HG03280 (cell line): Measurements from ENCODE around the gene AFDN.
"Not testable (repeated sequence)": the region's sequence is repeated elsewhere in the genome, so short reads cannot be mapped to it uniquely, and the experiment has no call there.

Experiments used
- ATAC-seq: cut with Tn5 transposase; IDR thresholded peaks from one replicate; pipeline ENCODE4 v1.9.1; 2021; ENCODE audit warnings: mild to moderate bottlenecking, moderate library complexity; ENCODE audit not compliant: unreplicated experiment

Gene AFDN

DNA sequence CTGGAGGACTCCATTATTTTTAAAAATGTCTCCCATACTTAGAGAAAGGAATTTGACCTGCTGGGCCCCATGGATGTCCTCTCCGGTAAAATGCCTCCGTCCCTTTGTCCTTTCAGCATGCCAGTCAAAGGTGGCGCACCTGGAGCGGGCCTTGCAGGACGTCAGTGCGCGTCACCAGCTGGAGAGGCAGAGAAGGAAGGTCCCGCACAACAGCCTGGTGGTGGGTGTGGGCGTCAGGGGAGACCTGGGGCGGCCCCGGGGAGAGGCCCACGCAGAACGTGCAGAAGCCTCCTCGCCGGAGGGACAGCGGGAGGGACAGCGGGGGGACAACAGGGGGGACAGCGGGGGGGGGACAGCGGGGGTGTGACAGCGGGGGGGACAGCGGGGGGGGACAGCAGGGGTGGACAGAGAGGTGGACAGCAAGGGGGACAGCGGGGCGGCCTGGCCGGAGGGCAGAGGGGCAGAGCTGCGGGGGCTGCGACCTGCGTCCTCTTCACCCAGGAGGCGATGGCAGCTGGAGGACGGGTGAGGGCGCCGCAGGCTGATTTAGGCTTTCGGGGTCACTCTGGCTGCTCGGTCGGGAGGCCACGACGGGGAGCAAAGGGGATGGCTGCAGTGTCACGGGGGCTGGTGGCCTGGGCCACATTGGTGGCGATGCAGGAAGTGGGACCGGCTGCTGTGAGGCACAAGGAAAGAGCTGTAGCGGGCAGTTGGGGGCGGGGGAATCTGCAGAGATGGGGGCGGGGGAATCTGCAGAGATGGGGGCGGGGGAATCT, 169.9 kb downstream of the AFDN start:
- no peak for ATAC-seq

DNA sequence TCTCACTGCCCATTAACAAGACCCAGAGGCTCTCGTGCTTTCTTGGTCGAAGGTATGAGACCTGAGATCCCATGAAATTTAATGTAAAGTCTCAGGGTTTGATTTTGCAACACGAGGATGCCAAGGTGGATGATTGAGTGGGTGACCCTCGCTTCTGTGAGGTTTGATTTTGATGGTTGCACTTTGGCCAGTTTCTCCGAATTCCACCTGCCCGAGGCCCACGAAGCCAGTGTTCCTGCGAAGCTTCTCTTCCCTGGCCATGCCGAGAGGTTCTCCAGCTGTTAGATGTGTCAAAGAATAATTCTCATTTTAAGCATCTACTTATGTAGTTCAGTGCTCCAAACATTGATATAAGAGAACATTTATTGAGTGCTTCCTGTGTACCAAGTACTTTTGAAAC, 170.9 kb downstream of the AFDN start, which contains the start of gene KIF25:
Gene KIF25 (plus strand): TSS at position 30 of the 400 bp plus-strand sequence. CDS start 31,915 bp downstream, outside the sequence.
- no peak for ATAC-seq

DNA sequence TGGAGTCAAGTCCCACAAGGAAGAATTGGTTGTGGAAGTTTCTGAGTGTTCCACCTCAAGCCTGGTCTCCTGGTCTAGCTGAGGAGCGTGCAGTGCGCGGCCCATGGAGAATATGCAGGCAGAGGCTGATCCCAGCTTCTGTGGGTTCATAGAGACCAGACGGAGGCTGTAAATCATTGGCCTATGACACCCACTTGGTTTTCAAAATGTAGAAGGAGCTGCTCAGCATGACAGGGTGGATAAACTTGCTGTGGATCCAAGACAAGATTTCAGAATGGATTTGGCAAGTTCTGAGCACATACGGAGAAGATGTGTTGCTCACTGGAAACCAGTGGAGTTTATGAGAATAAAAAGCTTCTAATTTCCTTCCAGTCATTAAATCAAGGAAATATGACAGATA, 171.5 kb downstream of the AFDN start:
- ATAC-seq = no peak

DNA sequence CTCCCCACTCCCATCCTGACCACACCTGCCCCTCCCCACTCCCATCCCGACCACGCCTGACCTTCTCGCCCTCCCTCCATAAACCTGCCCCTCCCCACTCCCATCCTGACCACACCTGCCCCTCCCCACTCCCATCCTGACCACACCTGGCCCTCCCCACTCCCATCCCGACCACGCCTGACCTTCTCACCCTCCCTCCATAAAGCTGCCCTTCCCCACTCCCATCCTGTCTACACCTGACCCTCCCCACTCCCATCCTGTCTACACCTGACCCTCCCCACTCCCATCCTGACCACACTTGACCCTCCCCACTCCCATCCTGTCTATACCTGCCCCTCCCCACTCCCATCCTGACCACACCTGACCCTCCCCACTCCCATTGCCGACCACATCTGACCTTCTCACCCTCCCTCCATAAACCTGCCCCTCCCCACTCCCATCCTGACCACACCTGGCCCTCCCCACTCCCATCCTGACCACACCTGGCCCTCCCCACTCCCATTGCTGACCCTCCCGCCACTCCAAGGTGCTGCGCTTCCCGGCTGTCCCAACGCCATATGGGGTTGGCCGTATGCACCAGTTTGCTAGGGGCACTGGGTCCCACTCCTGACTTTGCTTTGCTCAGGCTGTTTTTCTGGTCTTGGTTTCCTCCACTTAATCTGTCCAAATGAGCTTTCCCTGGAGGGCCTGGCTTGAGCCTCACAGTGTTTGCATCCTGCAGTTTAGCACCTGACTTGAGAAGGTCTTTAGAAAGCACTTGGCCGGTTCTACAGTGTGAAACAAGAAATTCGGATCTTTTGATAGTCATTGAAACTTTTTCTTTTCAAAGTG, 173.7 kb downstream of the AFDN start:
- no peak for ATAC-seq

DNA sequence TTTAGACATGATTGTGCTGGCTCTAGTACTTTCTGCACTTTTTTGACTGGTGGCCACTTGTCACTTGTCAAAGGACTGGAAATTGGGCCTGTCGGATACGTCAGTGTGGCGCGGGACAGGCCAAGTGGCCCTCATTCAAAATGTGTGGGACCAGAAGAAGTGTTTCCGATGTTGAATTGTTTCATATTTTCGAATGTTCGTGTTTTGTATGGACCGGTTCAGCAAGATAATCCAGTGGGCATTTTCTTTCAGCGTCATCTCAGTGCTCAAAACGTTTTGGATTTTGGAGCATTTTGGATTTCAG, 174.3 kb downstream of the AFDN start:
- no peak for ATAC-seq

DNA sequence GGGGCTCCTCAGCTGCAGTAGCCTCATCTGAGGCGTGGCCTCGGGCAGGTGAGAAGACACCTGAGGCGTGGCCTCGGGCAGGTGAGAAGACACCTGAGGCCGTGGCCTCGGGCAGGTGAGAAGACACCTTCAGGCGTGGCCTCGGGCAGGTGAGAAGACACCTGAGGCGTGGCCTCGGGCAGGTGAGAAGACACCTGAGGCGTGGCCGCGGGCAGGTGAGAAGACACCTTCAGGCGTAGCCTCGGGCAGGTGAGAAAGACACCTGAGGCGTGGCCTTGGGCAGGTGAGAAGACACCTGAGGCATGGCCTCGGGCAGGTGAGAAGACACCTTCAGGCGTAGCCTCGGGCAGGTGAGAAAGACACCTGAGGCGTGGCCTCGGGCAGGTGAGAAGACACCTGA, 174.8 kb downstream of the AFDN start:
- not testable (repeated sequence) for ATAC-seq

DNA sequence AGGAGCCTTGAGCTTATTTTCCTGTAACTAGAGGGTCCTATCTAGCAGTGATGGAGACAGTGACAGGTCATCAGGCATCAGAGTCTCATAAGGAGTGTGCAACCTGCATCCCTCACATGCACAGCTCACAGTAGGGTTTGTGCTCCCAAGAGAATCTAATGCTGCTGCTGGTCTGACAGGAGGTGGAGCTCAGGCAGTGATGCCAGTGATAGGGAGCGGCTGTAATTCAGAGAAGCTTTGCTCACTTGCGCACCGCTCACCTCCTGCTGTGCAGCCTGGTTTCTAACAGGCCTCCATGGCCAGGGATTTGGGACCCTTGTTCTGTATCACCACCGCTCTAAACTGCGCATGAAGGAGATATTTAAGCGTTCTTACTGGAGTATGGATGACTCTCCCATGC, 176.1 kb downstream of the AFDN start:
- no peak for ATAC-seq

DNA sequence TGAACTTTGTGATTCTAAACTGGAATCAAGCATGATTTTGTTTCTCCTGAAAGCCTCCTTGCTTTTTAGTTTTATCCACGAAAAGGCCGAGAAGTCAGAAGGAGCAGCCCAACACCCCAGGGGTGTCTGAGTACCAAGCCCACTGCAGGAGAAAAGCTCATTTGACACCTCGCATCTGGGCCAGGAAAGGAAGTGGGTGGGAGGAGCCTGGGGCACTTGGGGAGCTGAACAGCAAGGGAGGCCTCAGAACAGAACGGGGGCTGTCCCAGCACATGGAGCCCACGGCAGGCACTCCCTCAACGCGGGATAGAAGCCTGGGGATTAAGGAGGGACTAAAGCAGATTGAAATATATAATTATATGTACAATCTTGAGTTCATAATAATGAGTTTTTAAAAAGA, 177.3 kb downstream of the AFDN start:
- ATAC-seq = no peak

DNA sequence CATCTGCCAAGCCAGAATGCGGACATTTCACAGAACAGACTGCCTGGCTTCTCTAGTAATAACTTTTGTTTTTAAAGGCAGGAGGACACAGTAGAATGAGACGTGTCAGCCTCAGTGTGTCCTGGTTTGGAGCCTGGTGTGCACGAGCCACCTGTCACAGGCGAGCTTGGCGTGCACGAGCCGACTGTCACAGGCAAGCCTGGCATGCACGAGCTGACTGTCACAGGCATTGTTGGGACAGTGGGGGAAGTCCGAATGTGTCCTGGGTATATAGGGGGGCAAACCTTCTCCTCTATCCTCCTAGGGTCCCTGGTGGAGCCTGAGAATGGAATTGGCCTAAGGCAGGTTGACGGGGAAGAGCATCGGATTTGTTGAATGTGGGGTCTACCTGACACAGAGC, 178.2 kb downstream of the AFDN start:
- no peak for ATAC-seq

DNA sequence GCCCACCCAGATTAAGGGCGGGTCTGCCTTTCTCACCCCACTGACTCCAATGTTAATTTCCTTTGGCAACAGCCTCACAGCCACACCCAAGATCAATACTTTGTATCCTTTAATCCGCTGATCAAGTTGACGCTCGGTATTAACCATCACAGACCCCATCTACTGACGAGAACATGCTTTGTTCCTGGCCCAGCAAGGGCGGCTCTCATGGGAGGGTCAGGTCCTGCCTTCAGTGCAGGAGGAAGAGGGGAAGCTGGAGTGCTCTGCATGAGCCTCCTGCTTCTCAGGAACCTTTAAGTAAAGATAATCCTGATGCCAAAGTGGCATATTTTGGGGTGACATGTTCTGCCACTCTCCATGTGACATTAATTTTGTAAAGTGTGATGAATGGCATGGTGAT, 179.1 kb downstream of the AFDN start:
- ATAC-seq = no peak

DNA sequence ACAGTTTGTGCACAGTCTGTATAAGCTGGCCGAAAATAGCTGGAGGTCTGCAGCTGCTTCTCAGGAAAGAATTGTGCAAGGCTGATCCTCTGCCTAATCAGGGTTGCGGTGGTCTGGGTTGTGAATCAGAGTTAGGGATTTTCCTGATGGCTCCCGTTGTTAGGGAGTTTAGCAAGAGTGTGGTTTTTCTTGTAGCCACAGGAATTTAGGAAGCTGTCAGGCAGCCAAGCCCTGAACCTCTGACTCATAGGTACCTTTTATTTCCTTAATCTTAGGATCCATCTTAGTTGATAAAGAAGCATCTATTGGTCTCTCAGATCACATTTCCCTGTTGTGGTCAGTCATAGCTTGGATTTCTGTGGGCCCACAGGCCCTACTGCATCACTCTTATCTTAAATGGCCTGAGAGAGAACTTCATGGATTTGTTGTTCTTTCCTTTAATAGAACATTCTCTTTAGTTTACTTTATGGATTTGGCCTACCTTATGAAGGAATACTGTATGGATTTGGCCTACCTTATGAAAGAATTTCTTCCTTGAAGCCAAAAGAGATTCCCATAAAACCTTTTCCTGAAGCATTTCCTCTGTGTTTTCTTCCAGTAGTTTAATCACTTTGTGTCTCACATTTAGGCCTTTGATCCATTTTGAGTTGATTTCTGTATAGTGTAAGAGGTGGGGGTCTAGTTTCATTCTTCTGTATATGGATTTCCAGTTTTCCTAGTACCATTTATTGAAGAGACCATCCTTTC, 181.1 kb downstream of the AFDN start:
- ATAC-seq = no peak

DNA sequence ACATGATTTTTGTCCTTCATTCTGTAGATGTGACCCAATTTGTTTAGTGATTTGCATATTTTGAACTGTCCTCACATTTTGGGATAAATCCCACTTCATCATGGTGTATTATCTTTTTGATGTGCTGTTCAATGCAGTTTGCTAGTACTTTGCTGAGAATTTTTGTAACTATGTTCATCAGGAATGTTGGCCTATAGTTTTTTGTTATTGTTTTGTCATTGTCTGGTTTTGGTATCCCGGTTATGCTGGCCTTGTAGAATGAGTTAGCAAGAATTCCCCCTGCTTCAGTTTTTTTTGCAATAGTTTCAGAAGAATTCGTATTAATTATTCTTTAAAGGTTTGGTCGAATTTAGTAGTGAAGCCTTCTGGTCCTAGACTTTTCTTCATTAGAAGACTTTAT, 182.6 kb downstream of the AFDN start:
- no peak for ATAC-seq

DNA sequence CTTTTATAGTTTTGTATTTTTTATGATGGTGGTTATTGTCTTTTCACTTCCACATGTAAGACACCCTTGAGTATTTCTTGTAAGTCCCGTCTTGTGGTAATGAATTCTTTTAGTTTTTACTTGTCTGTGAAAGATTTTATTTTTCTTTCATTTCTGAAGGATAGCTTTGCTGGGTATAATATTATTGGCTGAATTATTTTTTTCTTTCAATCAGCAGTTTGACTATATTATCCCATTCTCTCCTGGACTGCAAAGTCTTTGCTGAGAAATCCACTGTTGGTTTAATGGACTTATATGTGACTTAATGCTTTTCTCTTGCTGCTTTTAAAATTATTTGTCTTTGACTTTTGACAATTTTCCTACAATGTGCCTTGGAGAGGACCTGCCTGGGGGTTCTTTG, 184.6 kb downstream of the AFDN start:
- no peak for ATAC-seq

DNA sequence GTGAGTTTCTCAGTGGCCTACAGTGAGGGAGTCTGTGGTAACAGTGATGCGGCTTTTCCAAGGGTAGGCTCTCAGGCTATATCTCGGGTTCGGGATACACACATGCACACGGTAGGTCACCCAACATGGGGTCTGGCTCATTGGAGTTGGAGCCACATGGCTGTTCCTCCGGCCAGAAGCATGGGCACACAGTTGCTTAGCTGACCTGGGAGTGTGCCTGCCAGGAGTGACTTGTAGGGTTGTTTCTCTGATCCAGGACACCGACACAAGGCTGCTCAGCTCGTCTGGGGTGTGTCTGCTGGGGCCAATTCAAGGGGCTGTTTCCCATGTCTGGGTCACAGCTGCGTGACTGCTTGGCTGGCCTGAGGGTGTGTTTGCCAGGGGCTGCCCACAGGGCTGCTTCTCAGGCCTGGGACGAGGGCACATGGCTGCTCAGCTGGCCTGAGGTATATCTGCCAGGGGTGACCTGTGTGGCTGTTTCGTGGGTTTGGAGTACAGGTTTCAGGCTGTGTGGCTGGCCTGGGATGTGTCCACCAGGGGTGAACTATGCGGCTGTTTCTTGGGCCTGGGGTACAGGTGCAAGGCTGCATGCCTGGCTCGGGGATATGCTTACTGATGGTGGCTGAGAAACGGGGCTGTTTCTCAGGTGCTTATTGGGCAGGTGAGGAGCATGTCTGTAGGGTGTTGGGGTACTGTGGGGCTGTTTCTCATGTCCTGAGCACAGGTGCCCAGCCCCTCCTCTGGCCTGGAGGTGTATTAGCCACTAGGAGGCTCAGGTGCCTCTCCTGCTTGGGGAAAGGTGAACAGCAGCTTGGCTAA, 185.9 kb downstream of the AFDN start:
- no peak for ATAC-seq

DNA sequence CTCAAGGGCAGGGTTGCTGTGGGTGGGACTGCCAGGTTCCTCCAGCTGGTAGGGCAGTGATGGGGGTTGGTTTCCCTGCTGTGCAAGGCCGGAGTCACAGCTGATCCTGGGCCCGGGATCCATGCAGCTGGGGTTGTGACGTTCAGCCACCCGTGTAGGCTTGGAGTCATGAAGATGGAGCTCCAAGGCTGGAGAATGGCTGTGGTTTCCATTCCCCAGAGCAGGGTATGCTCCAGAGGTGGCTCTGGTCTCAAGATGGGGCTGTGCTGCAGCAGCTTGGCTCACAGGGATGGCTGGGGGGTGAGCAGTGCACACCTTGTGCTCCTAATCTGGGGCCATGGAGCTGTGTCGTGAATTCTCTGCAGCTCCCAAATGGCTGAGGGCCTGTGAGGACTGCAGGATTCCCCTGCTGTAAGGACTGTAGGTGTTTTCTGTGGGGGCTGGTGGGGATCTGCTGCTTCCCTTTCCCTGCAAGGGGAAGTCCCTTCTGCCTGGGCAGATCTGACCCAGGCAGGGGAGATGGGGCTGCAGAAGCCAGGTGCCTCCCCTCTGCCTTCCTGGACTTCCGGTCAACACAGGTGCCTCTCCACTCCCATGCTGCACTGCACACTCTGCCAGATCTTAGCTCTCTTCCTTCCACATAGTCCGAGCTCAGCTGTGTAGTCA, 186.7 kb downstream of the AFDN start:
- ATAC-seq = no peak

DNA sequence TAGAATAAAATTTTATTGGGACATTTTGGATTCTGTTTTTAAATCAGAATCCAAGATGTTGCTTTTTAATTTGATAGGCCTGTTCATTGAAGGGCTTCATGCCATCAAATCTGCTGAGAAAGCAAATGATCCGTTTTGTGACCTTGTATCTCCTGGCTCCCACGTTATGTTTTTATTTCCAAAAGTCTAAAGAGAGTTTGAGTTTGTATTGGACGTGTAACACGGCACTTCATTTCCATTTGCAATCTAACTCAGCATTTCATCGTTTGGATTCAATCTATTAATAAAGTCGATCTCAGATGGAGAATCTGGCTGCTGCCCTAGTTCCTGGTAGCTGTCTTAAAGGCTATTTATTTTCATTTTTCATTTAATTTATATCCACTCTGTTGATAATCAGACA, 187.7 kb downstream of the AFDN start:
- ATAC-seq = no peak

DNA sequence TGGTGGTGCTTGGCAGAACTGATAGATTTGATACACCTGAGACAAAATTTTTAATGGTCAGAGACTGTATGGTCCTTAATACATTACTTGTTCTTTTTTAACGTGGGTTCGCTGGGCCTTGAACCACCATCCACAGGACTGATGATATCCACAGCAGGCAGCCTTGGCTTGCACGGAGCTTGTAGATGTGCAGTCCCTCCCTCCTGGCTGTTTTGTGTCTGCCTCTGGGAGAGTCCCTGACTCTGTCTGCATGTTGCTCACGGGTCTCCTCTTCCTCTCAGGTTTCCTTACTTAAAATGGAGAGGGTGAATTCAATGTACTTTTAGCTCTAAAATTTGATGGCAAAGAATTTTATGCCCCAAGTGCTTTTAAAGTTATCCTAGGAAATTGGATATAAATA, 188.3 kb downstream of the AFDN start:
- no peak for ATAC-seq

DNA sequence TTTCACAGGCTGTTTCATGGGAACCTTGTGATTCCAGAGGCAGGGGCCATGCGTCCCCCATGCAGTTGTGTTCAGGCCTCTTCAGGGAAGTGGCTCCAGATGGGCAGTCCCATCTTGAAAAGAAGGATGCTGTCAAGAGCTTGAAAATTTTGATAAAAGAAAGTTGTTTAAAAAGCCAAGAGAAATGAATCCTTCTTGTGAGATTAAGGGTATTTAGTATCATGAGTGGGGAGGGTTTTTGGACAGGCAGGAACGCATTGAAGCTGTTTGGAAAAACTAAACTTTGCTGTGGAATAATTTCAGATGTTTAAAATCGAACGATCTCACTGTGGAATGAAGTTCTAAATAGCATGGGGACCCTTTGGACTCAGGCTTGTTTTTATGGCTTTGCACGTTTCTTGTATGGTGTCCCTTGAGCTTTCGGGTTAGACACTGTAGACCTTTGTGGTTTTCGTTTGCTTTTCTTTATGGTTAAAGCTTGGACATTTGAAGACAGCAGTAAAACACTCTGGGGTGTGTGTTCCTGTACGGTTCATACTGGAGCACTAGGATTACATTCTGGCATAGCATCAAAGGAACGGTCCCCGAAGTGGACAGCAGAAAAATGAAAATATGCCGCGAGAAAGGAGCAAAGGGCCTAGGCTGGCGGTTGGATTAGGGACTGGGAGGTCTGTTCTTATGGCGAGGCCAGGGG, 188.9 kb downstream of the AFDN start:
- no peak for ATAC-seq

DNA sequence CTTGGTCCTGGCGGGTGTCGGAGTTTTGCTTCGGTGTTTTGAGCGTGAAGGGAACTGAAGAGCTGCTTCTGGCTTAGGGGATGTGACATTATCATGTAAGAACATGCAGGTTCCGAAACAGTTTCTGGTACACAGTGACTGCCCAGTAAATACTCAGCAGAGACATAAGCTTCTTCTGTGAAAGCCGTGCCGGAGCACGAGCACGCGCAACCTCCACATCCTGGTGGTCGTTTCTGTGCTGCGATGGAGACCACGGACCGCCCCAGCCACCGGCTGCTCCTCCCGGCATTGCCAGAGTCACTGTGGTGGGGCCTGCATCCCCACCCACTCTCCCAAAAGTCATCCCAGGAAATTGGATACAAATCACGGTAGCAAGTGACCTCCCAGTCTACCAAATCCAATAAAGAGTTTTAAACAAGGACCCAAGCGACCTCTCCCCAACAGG, 189.5 kb downstream of the AFDN start:
- no peak for ATAC-seq
